T-helper 1 cell treated with Interleukin-12 subunit alpha and Interleukin-12 subunit beta and Interleukin-4 antibody, amounts not matched to agents 30 ng/mL and 1 ng/mL, for 36 hours (primary cell): ENCODE measurements around the gene RIT2. TPM values are rescaled to one million over a fixed set of nuclear protein-coding genes. Genes with fewer than 3 reads are reported as not detected.

ENCODE experiments used
- intact Hi-C: fragments of 100-400 bp; cut with micrococcal nuclease; formaldehyde crosslinking; loops from one replicate; pipeline ENCODE4 v1.15.1; 2024
- total RNA-seq: library from RNA; stranded (reverse); gene quantifications from 2 replicates; pipeline ENCODE4 v1.2.3, GENCODE V29; 2022

RIT2 gene
- total RNA-seq, 1 donor from 2014 or later: not detected

DNA sequence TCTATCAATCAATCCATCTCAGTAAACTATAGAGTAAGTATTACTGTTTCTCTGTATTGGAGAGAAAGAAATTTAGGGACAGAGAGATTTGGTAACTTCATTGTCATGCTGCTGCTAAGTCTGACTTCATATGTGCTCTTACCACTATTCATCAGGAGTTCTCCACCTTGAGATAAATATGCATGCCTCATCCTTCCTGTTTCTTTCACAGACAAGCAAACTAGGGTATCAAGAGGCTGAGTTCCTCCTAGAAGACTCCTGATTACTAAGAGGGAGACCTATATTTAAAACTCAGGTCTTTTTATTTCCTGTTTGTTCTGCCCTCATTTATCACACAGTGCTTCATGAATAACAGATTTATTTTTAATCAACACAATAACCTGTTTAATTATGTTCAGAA, 34.1 kb downstream of the RIT2 start:
- intact Hi-C loops: no loop called here

DNA sequence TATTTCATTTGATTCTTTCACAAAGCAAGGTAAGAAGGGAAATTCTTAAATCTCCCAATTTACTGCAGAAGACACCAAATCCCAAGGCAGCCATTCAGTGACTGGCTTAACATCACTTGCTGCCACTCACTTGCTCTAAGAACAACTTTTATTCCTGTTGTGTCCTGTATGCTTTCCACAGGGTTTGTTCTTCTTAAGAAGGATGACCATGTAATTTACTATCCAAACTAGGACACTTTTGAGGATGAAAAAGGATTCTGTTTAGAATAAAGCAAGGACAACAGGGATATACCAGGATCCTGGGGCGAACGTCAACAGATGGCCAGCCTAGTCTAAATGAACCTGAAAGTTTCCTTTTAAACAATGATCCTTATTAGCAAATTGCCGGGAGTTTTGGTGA, 34.8 kb downstream of the RIT2 start:
- intact Hi-C loops: no loop called here

DNA sequence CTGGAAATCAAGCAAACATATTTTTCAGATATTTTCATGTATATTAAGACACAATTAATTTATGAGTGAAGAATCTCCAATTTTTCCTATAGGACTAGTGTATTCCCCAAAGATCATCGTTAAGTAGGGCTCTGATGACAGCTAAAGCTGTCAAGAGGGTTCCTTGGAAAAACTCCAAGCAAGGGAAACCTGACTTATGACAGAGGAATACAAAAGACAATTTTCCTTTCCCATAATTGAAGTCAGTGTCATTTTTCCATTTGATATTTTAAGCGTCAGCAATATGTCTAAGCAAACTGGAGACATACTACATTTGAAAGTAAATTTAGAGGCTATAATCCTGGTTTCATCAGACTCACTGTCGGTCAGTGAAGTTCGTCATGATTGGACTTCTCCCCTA, 36.1 kb downstream of the RIT2 start:
- intact Hi-C loops: no loop called here

DNA sequence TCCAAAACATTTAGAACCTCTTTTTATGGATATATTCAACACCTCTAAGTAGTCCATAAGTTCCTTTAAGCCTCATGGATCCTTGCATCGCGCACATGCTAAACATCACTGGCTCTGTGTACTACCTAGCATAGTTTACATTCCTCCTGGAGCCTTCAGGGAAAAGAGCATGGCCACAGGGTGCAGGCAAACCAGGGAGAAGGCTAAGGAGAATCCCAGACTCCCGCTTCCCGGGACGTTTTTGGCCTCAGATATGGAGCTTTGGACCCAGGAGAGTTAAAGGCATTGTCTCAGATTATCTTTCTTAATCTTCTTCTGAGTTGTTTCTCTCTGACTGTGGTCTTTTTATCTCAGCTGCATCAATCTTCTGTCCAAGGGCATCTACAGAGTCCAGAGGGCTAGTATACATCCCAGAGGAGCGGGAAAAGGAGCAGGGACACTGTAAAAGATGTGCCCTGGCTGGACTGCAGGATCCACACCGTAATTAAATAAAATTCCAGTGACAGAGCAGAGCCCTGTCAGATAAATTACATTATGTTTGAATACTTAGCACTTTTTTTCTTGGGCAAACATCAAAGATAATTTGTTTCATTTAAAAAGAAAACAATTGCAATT, 36.9 kb downstream of the RIT2 start:
- intact Hi-C loops: no loop called here

DNA sequence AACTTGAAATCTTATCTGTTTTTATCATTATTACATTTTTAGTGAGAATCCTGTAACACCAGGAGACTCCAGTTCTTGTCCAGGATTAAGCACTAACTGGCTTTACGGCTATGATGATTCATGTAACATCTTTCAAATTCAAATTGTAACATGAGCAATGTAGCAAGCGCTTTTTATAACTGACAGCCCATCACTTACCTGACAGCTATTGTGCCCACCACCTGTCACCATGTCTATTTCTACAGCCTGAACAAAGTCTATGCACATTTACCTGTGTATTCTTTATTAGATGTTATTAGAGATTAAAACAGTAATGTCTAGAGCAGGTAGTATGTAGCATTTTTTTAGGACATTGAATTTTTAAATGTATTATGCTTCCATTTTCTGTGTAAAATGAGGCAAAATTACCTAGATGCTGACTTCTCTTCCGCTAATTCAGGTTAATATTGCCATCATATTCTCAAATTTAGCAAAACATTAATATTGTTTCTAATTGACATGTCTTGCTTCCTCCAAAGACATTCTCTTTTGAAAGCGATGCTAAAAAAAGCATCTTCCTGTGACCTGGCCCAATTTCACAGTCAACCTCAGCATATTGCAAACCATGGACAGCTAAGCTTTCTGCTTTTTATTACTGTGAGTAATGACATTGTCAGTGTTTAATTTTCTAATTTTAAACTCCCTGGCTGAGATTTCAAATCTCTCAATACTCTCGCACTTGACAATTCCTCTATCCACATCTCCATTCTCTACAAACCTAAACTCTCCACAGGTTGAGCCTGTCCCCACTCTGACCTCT, 37.8 kb downstream of the RIT2 start:
- intact Hi-C loops: no loop called here

- intact Hi-C loops: no loop called here
These were observed 41.7 kb downstream of the RIT2 start for GRCh38 chr18:43073771-43074170.

DNA sequence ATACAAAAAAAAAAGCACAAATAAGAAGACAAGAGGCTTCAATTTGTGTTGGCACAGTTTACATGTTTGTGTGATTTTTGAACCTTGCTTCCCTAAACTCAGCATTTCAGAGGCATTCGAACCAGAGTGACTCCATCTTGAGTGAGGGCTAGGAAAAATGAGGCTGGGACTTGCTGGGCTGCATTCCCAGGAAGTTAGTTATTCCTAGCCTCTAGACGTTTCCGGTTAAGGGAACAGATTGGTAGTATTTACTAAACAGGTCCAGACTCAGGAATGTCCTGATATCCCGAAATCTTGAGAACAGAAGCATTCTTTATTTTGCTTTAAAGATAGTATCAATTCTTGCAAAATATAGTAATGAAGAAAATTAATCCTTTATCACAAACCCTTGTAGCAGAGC, 46.7 kb downstream of the RIT2 start:
- intact Hi-C loops: no loop called here

DNA sequence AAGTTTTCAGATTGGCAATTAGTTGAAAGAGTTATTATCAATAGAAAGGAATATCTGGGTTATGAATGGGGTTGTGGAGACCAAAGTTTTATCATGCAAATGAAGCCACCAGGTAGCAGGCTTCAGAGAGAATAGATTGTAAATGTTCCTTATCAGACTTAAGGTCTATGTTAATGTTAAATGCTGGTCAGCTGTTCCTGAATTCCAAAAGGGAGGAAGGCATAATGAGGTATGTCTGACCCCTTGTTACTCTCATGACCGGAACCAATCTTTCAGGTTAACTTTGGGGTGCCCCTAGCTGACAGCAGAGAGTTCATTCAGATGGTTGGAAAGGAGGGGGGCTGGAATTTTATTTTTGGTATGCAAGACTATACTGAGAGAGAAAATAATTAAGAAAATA, 47.9 kb downstream of the RIT2 start:
- intact Hi-C loops: no loop called here

DNA sequence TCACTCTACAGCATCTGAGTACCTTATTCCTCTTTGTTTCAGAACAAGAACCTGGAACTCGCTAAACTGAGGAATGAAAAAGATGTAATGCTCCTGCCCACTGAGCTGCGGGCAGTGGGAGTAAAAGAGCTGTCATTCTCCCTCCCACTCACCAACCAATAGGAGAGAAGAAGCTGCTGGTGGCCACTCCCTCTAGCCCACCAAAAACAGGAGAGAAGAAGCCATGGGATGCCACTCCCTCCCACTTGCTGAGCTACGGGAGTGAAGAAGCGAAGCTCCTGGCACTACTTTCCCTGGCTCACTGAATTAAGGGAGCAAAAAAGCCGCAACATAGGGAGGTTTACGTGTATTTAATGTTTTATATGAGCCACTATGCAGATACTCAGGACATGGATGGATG, 53.7 kb downstream of the RIT2 start:
- intact Hi-C loops: loop anchor here (2.0 kb wide), 1 partner anchor 25 kb away; no protein-coding TSS in a partner anchor

DNA sequence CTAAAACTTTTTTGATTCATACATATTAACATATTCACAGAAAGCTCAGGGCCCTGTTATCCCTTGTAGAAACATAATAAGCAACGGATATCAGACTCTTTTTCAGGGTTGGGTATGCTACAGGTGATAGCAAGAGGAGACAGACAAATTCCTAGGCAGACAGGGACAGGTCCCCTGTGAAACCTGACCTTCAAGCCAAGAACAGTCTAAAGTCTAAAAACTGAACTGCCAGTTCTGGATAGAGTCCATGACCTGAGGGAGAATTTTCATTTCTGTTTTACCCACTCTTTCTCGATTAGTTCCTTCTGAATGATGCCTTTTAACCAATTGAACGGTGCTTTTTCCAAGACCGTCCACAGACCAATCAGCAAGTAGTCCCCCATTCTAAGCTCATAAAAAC, 54.2 kb downstream of the RIT2 start:
- intact Hi-C loops: no loop called here

- intact Hi-C loops: no loop called here
These were observed 55.5 kb downstream of the RIT2 start for GRCh38 chr18:43060020-43060419.

DNA sequence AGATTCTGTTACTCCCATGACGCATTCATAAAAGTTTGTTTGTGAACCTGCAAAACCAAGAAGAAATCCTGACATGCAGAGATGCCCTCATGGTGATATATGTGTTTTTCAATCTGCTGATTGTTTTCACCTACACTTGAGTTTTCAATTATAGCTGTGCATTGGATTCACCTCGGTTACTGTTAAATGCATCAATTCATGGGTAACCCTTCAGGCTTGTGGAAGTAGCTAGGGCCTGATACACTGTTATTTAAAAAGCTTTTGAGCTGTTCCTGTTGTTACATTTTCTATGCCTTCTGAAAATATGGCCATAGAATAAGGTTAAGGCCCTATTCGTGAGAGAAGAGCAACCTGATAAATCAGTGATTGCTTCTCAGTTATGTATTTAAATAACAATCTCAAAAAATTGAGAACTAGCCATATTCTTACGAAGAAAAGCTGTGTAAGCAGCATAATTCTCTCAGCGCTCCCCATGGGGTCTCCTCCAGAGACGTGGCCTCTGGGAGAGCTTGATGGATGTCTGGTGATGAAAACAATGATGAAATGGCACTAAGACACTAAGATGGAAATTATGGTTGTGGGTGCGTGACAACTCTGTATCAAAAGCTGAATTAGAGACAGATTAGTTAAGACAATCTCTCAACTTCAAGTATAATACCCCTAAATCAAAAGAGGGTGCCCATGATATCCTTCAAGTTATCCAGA, 60.5 kb downstream of the RIT2 start:
- intact Hi-C loops: no loop called here

- intact Hi-C loops: no loop called here
These were observed 66.5 kb downstream of the RIT2 start for GRCh38 chr18:43049021-43049420.

- intact Hi-C loops: no loop called here
These were observed 69.2 kb downstream of the RIT2 start for GRCh38 chr18:43046322-43046721.

DNA sequence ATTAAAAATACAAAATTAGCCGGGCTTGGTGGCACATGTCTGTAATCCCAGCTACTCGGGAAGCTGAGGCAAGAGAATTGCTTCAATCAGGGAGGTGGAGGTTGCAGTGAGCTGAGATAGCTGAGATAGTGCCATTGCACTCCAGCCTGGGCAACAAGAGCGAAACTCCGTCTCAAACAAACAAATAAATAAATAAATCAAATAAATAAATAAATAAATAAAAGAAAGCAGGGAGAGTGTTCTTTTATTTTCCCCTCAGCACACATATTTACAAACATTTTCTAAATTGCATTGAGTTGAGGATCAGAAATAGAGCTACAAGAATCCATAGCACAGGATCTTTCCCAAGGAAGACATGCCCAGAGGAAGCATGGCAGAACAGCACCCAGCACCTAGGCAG, 71.9 kb downstream of the RIT2 start:
- intact Hi-C loops: no loop called here

DNA sequence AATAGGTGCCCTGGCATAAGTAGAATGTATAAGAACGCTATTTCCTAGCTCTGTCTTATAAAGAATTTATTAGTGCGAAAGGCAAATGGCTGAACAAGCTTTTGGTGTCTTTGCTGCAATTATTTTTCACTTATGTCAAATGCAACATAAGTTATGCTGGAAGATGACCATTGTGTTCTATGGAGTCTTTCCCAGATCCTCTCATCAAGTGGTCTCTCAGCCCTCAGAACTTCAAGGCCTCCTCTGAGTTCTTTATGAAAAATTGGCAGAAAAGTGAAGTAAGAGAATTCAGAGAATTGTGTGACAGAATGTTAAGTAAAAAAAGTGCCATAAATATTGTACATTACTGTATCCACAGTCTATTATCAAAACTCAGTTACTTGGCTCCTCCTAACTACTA, 75.2 kb downstream of the RIT2 start:
- intact Hi-C loops: no loop called here

DNA sequence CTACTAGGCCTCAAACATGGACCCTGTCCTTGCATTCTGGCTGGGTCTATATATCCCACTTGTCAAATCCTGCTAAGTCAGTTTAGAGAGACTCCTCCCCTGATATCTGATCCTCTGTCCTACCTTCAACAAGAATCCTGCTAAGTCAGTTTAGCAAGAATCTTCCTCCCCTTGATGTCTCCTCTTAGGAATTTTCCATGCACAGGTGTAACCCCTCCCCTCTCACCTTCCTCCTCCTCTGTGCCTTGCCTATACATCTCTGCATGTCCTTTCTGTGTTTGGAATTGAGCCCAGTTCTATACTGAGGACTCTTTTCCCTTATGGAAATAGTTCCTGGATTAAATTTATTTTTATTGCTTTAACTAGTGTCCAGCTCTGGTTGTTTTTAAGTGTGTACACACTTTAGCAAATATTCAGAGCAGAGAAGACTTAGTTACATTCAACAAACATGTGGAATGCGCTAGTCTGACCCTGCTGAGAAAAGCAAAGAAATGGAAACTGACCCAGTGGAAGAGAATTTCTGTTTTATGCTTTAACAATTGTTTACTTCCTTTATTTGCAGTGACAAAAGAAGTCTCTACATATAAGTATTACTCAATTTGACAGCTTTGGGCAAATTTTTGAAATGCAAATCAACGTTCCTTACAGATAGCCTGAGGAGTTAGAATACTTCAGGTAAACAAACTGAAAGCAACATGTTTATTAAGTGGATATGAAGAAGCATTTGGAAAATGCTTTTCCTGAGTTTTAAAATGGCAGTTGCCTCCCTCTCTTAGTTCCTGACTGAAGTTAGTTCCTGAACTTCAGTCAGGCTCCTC, 80.6 kb downstream of the RIT2 start:
- intact Hi-C loops: no loop called here

DNA sequence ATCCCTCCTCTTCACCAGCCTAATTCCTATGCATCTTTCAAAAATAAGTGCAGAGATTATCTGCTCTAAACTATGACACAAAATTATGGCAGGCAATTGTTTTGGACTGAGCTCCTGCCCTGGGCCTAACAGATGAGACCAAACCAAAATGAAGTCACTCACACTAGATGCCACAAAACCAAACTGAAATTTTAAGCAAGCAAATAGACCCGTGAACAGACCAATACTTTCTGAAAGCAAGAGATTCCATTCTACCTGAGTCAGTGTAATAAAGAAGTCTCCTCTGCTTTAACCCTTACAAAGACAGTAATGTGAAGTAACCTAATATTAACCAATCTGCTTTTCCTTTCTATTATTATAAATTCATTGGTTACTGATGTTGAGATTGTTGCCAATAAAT, 84.3 kb downstream of the RIT2 start:
- intact Hi-C loops: no loop called here

DNA sequence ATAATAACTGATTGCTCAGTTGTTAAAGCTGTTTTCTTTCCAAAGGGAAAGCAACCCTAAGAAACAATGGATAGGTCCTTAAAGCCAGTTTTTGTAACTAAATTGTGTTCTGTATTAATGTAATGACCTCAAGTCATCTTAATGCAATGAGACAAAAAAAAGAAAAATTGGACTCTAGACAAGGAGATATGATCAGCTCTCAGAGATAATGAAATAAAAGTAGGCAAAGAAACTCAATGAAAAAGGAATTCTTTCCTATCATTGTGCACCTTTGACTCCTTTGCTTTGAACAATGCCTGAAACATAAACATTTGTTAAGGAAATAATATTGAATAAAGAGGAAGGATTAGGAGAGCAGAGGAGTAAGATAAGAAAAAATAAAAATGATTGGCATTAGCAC, 86.1 kb downstream of the RIT2 start:
- intact Hi-C loops: no loop called here

- intact Hi-C loops: no loop called here
These were observed 92.6 kb downstream of the RIT2 start for GRCh38 chr18:43022874-43023273.

DNA sequence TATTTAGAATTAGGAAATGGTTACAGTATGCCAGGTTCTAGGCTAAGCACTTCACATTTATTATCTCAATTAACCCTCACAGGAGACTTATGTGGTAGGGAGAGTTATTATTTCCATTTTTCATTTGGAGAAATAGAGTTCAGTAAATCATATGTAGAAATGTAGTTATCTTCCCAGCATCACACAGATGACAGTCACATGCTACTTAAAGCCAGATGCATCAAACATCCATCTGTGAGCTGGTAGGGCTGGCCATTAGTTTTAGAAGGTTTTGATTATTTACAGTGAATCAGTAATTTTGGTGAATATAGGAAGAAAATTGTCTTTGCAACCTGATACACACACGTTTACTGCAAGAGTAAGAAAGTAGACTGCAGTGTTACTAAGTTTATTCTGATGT, 97.9 kb downstream of the RIT2 start:
- intact Hi-C loops: no loop called here

DNA sequence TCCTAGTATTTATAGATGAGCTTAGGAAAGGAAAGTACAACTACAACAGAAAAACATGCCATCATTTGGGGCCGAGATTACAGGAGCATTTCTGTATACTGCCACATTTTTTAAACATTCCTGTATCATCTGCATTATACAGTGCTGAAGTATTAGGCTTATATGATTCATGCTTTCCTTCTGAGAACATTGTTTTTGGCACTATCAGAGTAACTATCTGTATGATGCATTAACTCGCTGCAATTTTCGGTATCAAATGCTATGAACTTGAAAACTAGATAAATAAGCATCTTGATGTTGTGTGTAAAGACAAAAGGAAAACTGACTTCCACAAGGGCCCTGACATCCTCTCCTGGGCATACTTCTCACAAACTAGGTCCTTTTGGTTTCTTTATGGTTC, 102.0 kb downstream of the RIT2 start:
- intact Hi-C loops: no loop called here
